ENCODE results near the gene OR13C2. TPM values are rescaled to one million over a fixed set of nuclear protein-coding genes. Genes with fewer than 3 reads are reported as not detected.
"Not testable (repeated sequence)": the region's sequence is repeated elsewhere in the genome, so short reads cannot be mapped to it uniquely, and the experiment has no call there.

The OR13C2 gene
- total RNA-seq (2014; rRNA removed) (not detected in 2 replicates), Bru-seq, nascent RNA (percentile 29 among the genes with signal in this experiment), BruChase-seq, experiment 1, labeled RNA remaining after a 6-hour chase (not detected), BruChase-seq, experiment 2, labeled RNA remaining after a 2-hour chase (percentile 44 among the genes with signal in this experiment)
- long read RNA-seq = 0 reads

GRCh38 chr9:104605527-104605926, at the start of gene OR13C2:
Gene OR13C2, minus strand, starts transcription at chr9:104605627. Its CDS starts 0 bp downstream, at chr9:104605627.
- H3K4me1 ChIP-seq (ENCODE audit: insufficient read depth, low read length); H3K9me3 ChIP-seq (ENCODE audit: low read length); POLR2A ChIA-PET (ENCODE audit: unreplicated experiment); CTCF ChIA-PET; H3K9me2 ChIP-seq (replicated peaks; ENCODE audit: low read length); H3K9ac ChIP-seq (ENCODE audit: low read length); ATAC-seq; H2AFZ ChIP-seq (ENCODE audit: low read length); H3F3A ChIP-seq (ENCODE audit: low read length, unreplicated experiment); H3K27ac ChIP-seq (ENCODE audit: low read length); H3K27me3 ChIP-seq (ENCODE audit: low read length); BruUV-seq (replicated peaks); H3K4me3 ChIP-seq (ENCODE audit: low read length); DNase-seq; H3K4me2 ChIP-seq (ENCODE audit: low read length); H3K36me3 ChIP-seq (ENCODE audit: low read depth, low read length); H3K79me2 ChIP-seq (ENCODE audit: low read length); H4K20me1 ChIP-seq (ENCODE audit: low read length): not testable (repeated sequence)
- intact Hi-C loops (cut with micrococcal nuclease) = loop anchor here (5.0 kb wide), 1 partner anchor 108 kb away; no protein-coding TSS in a partner anchor

GRCh38 chr9:104635456-104635855, 30.0 kb upstream of the OR13C2 start:
- ChIA-PET POLR2A (ENCODE audit: unreplicated experiment) (no interaction called here), CTCF (no interaction called here)
- no peak overlapping the region for H3K27ac ChIP-seq (ENCODE audit: low read length)
- intact Hi-C loops (cut with micrococcal nuclease) = no loop called here
- H3F3A ChIP-seq (ENCODE audit: low read length, unreplicated experiment) = no peaks in the 10 kb centered on the region
- DNase-seq = no peak
- H3K9ac ChIP-seq (ENCODE audit: low read length) = no peak overlapping the region
- TF ChIP-seq CTCF (conservative IDR thresholded peaks at IDR 0.05; ENCODE audit: low read depth, low read length) (no peak), EZH2 (IDR thresholded peaks at IDR 0.05; ENCODE audit: low read length, unreplicated experiment) (no peak), EZH2phosphoT487 (IDR thresholded peaks at IDR 0.05; ENCODE audit: borderline replicate concordance, low read length) (no peak)
- no peak for ATAC-seq
- no peaks in the 10 kb centered on the region for H3K79me2 ChIP-seq (ENCODE audit: low read length)
- H3K4me3 ChIP-seq (ENCODE audit: low read length) = no peak overlapping the region
- H3K9me2 ChIP-seq (replicated peaks; ENCODE audit: low read length) = no peaks in the 10 kb centered on the region
- no TSS peak for BruUV-seq (replicated peaks)
- no peaks in the 10 kb centered on the region for H3K36me3 ChIP-seq (ENCODE audit: low read depth, low read length)
- H2AFZ ChIP-seq (ENCODE audit: low read length) = no peak overlapping the region
- H3K4me2 ChIP-seq (ENCODE audit: low read length) = no peak overlapping the region
- H4K20me1 ChIP-seq (ENCODE audit: low read length) = no peaks in the 10 kb centered on the region
- no peaks in the 10 kb centered on the region for H3K4me1 ChIP-seq (ENCODE audit: insufficient read depth, low read length)
- H3K27me3 ChIP-seq (ENCODE audit: low read length) = no peaks in the 10 kb centered on the region
- H3K9me3 ChIP-seq (ENCODE audit: low read length) = no peaks in the 10 kb centered on the region

GRCh38 chr9:104633976-104634520, 28.6 kb upstream of the OR13C2 start:
- ATAC-seq = no peak
- H3K9me3 ChIP-seq (ENCODE audit: low read length) = no peaks in the 10 kb centered on the region
- H3F3A ChIP-seq (ENCODE audit: low read length, unreplicated experiment) = no peaks in the 10 kb centered on the region
- intact Hi-C loops (cut with micrococcal nuclease) = no loop called here
- H3K4me2 ChIP-seq (ENCODE audit: low read length) = no peak overlapping the region
- H2AFZ ChIP-seq (ENCODE audit: low read length) = no peak overlapping the region
- ChIA-PET POLR2A (ENCODE audit: unreplicated experiment) (no interaction called here), CTCF (no interaction called here)
- no peak for TF ChIP-seq CTCF (conservative IDR thresholded peaks at IDR 0.05; ENCODE audit: low read depth, low read length)
- no peak for TF ChIP-seq EZH2 (IDR thresholded peaks at IDR 0.05; ENCODE audit: low read length, unreplicated experiment)
- no peak for TF ChIP-seq EZH2phosphoT487 (IDR thresholded peaks at IDR 0.05; ENCODE audit: borderline replicate concordance, low read length)
- no peaks in the 10 kb centered on the region for H3K27me3 ChIP-seq (ENCODE audit: low read length)
- no peak for DNase-seq
- no peaks in the 10 kb centered on the region for H4K20me1 ChIP-seq (ENCODE audit: low read length)
- H3K4me3 ChIP-seq (ENCODE audit: low read length) = no peak overlapping the region
- no peaks in the 10 kb centered on the region for H3K36me3 ChIP-seq (ENCODE audit: low read depth, low read length)
- no peak overlapping the region for H3K27ac ChIP-seq (ENCODE audit: low read length)
- H3K4me1 ChIP-seq (ENCODE audit: insufficient read depth, low read length) = no peaks in the 10 kb centered on the region
- no peak overlapping the region for H3K9ac ChIP-seq (ENCODE audit: low read length)
- H3K9me2 ChIP-seq (replicated peaks; ENCODE audit: low read length) = no peaks in the 10 kb centered on the region
- H3K79me2 ChIP-seq (ENCODE audit: low read length) = no peaks in the 10 kb centered on the region
- no TSS peak for BruUV-seq (replicated peaks)

- H3K4me3 ChIP-seq (ENCODE audit: low read length); CTCF ChIA-PET; BruUV-seq (replicated peaks); H3F3A ChIP-seq (ENCODE audit: low read length, unreplicated experiment); H3K4me2 ChIP-seq (ENCODE audit: low read length); H3K36me3 ChIP-seq (ENCODE audit: low read depth, low read length); H3K27ac ChIP-seq (ENCODE audit: low read length); H4K20me1 ChIP-seq (ENCODE audit: low read length); H3K79me2 ChIP-seq (ENCODE audit: low read length); POLR2A ChIA-PET (ENCODE audit: unreplicated experiment); H3K4me1 ChIP-seq (ENCODE audit: insufficient read depth, low read length); ATAC-seq; H2AFZ ChIP-seq (ENCODE audit: low read length); H3K27me3 ChIP-seq (ENCODE audit: low read length); intact Hi-C loops (cut with micrococcal nuclease); H3K9ac ChIP-seq (ENCODE audit: low read length); H3K9me2 ChIP-seq (replicated peaks; ENCODE audit: low read length); H3K9me3 ChIP-seq (ENCODE audit: low read length); DNase-seq: not testable (repeated sequence)
Measured at GRCh38 chr9:104625964-104626363, 20.5 kb upstream of the OR13C2 start.

Measured in PC-3 (cell line).